ENCODE measurements around the gene SH3BGRL2.
A peak's percentile ranks its signal among the peaks of the same experiment; 100 is the strongest.

GRCh38 chr6:79630883-79631692 lies at the start of gene SH3BGRL2:
- TF ChIP-seq EZH2 (IDR thresholded peaks at IDR 0.05; ENCODE audit: low read depth, unreplicated experiment): no peak
- TF ChIP-seq ZNF114 (CRISPR knock-in tag; IDR thresholded peaks at IDR 0.05): no peak
- no peak for TF ChIP-seq CTCF (conservative IDR thresholded peaks at IDR 0.05; ENCODE audit: low read depth in 2 of 2)
- 0 out of 2 replicates have a peak, but pooled peaks have one; percentile 40 for TF ChIP-seq CREB1 (CRISPR knock-in tag; IDR thresholded peaks at IDR 0.05; ENCODE audit: low read depth)
- peak; percentile 76 for TF ChIP-seq POLR2AphosphoS5 (IDR thresholded peaks at IDR 0.05; ENCODE audit: low read depth)
- no peak for TF ChIP-seq JUNB (IDR thresholded peaks at IDR 0.05; ENCODE audit: unreplicated experiment)
- TF ChIP-seq EZH2phosphoT487 (IDR thresholded peaks at IDR 0.05; ENCODE audit: unreplicated experiment): no peak
